ENCODE measurements around the gene ATP5PD. TPM values are rescaled to one million over a fixed set of nuclear protein-coding genes. Genes with fewer than 3 reads are reported as not detected.
A peak's percentile ranks its signal among the peaks of the same experiment; 100 is the strongest.

The ATP5PD gene
- 250 and 260 TPM in 2 replicates for polyA plus RNA-seq (2013)

GRCh38 chr17:75046407-75047289, at the start of gene ATP5PD, which contains the start of gene KCTD2:
Gene ATP5PD, minus strand, starts transcription at chr17:75046969. Its CDS starts 4,319 bp downstream, at chr17:75042650.
Gene KCTD2, plus strand, starts transcription at chr17:75047225. Its CDS starts 26 bp downstream, at chr17:75047251.
- H4K8ac ChIP-seq (ENCODE audit: low read depth, low read length), result peak within 1 kb of the TSS; percentile 89
- peak within 1 kb of the TSS; percentile 90 for H3K18ac ChIP-seq (ENCODE audit: low read length)
- no peak within 1 kb of the TSS for H2BK12ac ChIP-seq (ENCODE audit: low read length)
- peak within 1 kb of the TSS; percentile 86 for H3K4me2 ChIP-seq (ENCODE audit: low read length)
- H3K9me3 ChIP-seq (ENCODE audit: insufficient read depth, low read depth, low read length), result no peaks in the 10 kb centered on the region
- peak within 1 kb of the TSS; percentile 52 for H3K27ac ChIP-seq (ENCODE audit: low read depth, low read length)
- H3K4me3 ChIP-seq (ENCODE audit: low read depth, low read length), result peak within 1 kb of the TSS; percentile 97
- H3K27me3 ChIP-seq (ENCODE audit: insufficient read depth, low read length), result no peaks in the 10 kb centered on the region
- peak; percentile 93 to 96 for DNase-seq
- peak within 1 kb of the TSS; percentile 74 for H2AK5ac ChIP-seq (ENCODE audit: low read length)
- H3K36me3 ChIP-seq (ENCODE audit: control insufficient read depth in 1 of 2, insufficient read depth in 2 of 2, low read length in 2 of 2), result peaks cover 5 to 7% of the 10 kb centered on the region in 2 experiments
- peak within 1 kb of the TSS; percentile 84 for H4K12ac ChIP-seq (ENCODE audit: low read depth, low read length)
- H2AFZ ChIP-seq (ENCODE audit: insufficient read depth, low read length, poor library complexity), result peak within 1 kb of the TSS; percentile 73
- peaks cover 12% of the 10 kb centered on the region for H3K79me2 ChIP-seq (ENCODE audit: control insufficient read depth, insufficient read depth, low read length, poor library complexity)
- H3K4me1 ChIP-seq (ENCODE audit: control insufficient read depth in 1 of 2, insufficient read depth in 2 of 2, low read length in 2 of 2), result peaks cover 2 to 7% of the 10 kb centered on the region in 2 experiments
- H3K79me1 ChIP-seq (ENCODE audit: low read length), result peaks cover 8% of the 10 kb centered on the region
- no peak within 1 kb of the TSS for H3K23ac ChIP-seq (ENCODE audit: low read length)
- no CpG with 5 or more reads among the region's 72 CpGs for WGBS (ENCODE audit: extremely low coverage, insufficient coverage, insufficient read length)
- H3K9ac ChIP-seq (ENCODE audit: low read length), result peak within 1 kb of the TSS; percentile 90
- H3K14ac ChIP-seq (ENCODE audit: low read length), result peak within 1 kb of the TSS; percentile 93
- H2BK5ac ChIP-seq (ENCODE audit: low read depth, low read length, poor library complexity), result peak within 1 kb of the TSS; percentile 74
- H4K91ac ChIP-seq (ENCODE audit: low read depth, low read length), result peak within 1 kb of the TSS; percentile 86
- H2BK120ac ChIP-seq (ENCODE audit: insufficient read depth, low read length, poor library complexity), result peak within 1 kb of the TSS; percentile 77
- H3K4ac ChIP-seq (ENCODE audit: low read depth, low read length), result peak within 1 kb of the TSS; percentile 71

GRCh38 chr17:75096082-75096625, 49.4 kb upstream of the ATP5PD start:
- Histone ChIP-seq H3K4me1 (ENCODE audit: control insufficient read depth in 1 of 2, insufficient read depth in 2 of 2, low read length in 2 of 2) (peaks cover 33% of the 10 kb centered on the region in 2 experiments), H3K27ac (ENCODE audit: low read depth, low read length) (peak overlapping the region; percentile 8), H3K18ac (ENCODE audit: low read length) (no peak overlapping the region), H3K23ac (ENCODE audit: low read length) (no peak overlapping the region), H3K4me2 (ENCODE audit: low read length) (no peak overlapping the region), H4K8ac (ENCODE audit: low read depth, low read length) (no peak overlapping the region), H2AK5ac (ENCODE audit: low read length) (no peak overlapping the region), H3K9ac (ENCODE audit: low read length) (no peak overlapping the region), H2BK5ac (ENCODE audit: low read depth, low read length, poor library complexity) (no peak overlapping the region), H2AFZ (ENCODE audit: insufficient read depth, low read length, poor library complexity) (no peak overlapping the region), H3K79me2 (ENCODE audit: control insufficient read depth, insufficient read depth, low read length, poor library complexity) (peaks cover 5% of the 10 kb centered on the region), H3K36me3 (ENCODE audit: control insufficient read depth in 1 of 2, insufficient read depth in 2 of 2, low read length in 2 of 2) (peaks cover 22% of the 10 kb centered on the region in 2 experiments), H4K12ac (ENCODE audit: low read depth, low read length) (no peak overlapping the region), H3K14ac (ENCODE audit: low read length) (no peak overlapping the region), H2BK120ac (ENCODE audit: insufficient read depth, low read length, poor library complexity) (no peak overlapping the region), H3K4me3 (ENCODE audit: low read depth, low read length) (no peak overlapping the region), H3K27me3 (ENCODE audit: insufficient read depth, low read length) (no peaks in the 10 kb centered on the region), H4K91ac (ENCODE audit: low read depth, low read length) (peak overlapping the region; percentile 15), H2BK12ac (ENCODE audit: low read length) (no peak overlapping the region), H3K79me1 (ENCODE audit: low read length) (peaks cover 16% of the 10 kb centered on the region), H3K9me3 (ENCODE audit: insufficient read depth, low read depth, low read length) (peaks cover 8% of the 10 kb centered on the region), H3K4ac (ENCODE audit: low read depth, low read length) (no peak overlapping the region)
- WGBS (ENCODE audit: extremely low coverage, insufficient coverage, insufficient read length), result no CpG with 5 or more reads among the region's 14 CpGs
- peak; percentile 93 to 95 for DNase-seq

GRCh38 chr17:75094871-75095399, 48.2 kb upstream of the ATP5PD start:
- Histone ChIP-seq H3K9me3 (ENCODE audit: insufficient read depth, low read depth, low read length) (peaks cover 5% of the 10 kb centered on the region), H3K14ac (ENCODE audit: low read length) (peak overlapping the region; percentile 8), H4K8ac (ENCODE audit: low read depth, low read length) (no peak overlapping the region), H3K18ac (ENCODE audit: low read length) (peak overlapping the region; percentile 10), H3K79me1 (ENCODE audit: low read length) (peaks cover 19% of the 10 kb centered on the region), H3K9ac (ENCODE audit: low read length) (no peak overlapping the region), H3K23ac (ENCODE audit: low read length) (no peak overlapping the region), H2AK5ac (ENCODE audit: low read length) (peak overlapping the region; percentile 10), H2AFZ (ENCODE audit: insufficient read depth, low read length, poor library complexity) (no peak overlapping the region), H3K27me3 (ENCODE audit: insufficient read depth, low read length) (no peaks in the 10 kb centered on the region), H3K4me3 (ENCODE audit: low read depth, low read length) (no peak overlapping the region), H3K4ac (ENCODE audit: low read depth, low read length) (no peak overlapping the region), H4K91ac (ENCODE audit: low read depth, low read length) (peak overlapping the region; percentile 29), H2BK12ac (ENCODE audit: low read length) (peak overlapping the region; percentile 39), H3K27ac (ENCODE audit: low read depth, low read length) (no peak overlapping the region), H4K12ac (ENCODE audit: low read depth, low read length) (no peak overlapping the region), H3K4me2 (ENCODE audit: low read length) (no peak overlapping the region), H2BK5ac (ENCODE audit: low read depth, low read length, poor library complexity) (no peak overlapping the region), H3K4me1 (ENCODE audit: control insufficient read depth in 1 of 2, insufficient read depth in 2 of 2, low read length in 2 of 2) (peaks cover 38 to 39% of the 10 kb centered on the region in 2 experiments), H3K79me2 (ENCODE audit: control insufficient read depth, insufficient read depth, low read length, poor library complexity) (peaks cover 6% of the 10 kb centered on the region), H2BK120ac (ENCODE audit: insufficient read depth, low read length, poor library complexity) (no peak overlapping the region), H3K36me3 (ENCODE audit: control insufficient read depth in 1 of 2, insufficient read depth in 2 of 2, low read length in 2 of 2) (peaks cover 13 to 14% of the 10 kb centered on the region in 2 experiments)
- no CpG with 5 or more reads among the region's 16 CpGs for WGBS (ENCODE audit: extremely low coverage, insufficient coverage, insufficient read length)
- peak in 1 of 2 donors; percentile 46 for DNase-seq

GRCh38 chr17:75093548-75094158, 46.9 kb upstream of the ATP5PD start:
- H2BK12ac ChIP-seq (ENCODE audit: low read length), result peak overlapping the region; percentile 91
- H3K36me3 ChIP-seq (ENCODE audit: control insufficient read depth in 1 of 2, insufficient read depth in 2 of 2, low read length in 2 of 2), result peaks cover 6 to 9% of the 10 kb centered on the region in 2 experiments
- H4K91ac ChIP-seq (ENCODE audit: low read depth, low read length), result peak overlapping the region; percentile 92
- H2BK5ac ChIP-seq (ENCODE audit: low read depth, low read length, poor library complexity), result peak overlapping the region; percentile 68
- no peak overlapping the region for H3K23ac ChIP-seq (ENCODE audit: low read length)
- peaks cover 10% of the 10 kb centered on the region for H3K79me2 ChIP-seq (ENCODE audit: control insufficient read depth, insufficient read depth, low read length, poor library complexity)
- no peak overlapping the region for H3K9ac ChIP-seq (ENCODE audit: low read length)
- no CpG with 5 or more reads among the region's 18 CpGs for WGBS (ENCODE audit: extremely low coverage, insufficient coverage, insufficient read length)
- H4K8ac ChIP-seq (ENCODE audit: low read depth, low read length), result peak overlapping the region; percentile 77
- H3K27ac ChIP-seq (ENCODE audit: low read depth, low read length), result peak overlapping the region; percentile 65
- H3K9me3 ChIP-seq (ENCODE audit: insufficient read depth, low read depth, low read length), result peaks cover 5% of the 10 kb centered on the region
- H4K12ac ChIP-seq (ENCODE audit: low read depth, low read length), result peak overlapping the region; percentile 45
- H3K4ac ChIP-seq (ENCODE audit: low read depth, low read length), result peak overlapping the region; percentile 64
- H3K18ac ChIP-seq (ENCODE audit: low read length), result peak overlapping the region; percentile 87
- peak; percentile 94 to 96 for DNase-seq
- H2AFZ ChIP-seq (ENCODE audit: insufficient read depth, low read length, poor library complexity), result no peak overlapping the region
- no peaks in the 10 kb centered on the region for H3K27me3 ChIP-seq (ENCODE audit: insufficient read depth, low read length)
- peak overlapping the region; percentile 88 for H3K14ac ChIP-seq (ENCODE audit: low read length)
- H2BK120ac ChIP-seq (ENCODE audit: insufficient read depth, low read length, poor library complexity), result peak overlapping the region; percentile 79
- H3K79me1 ChIP-seq (ENCODE audit: low read length), result peaks cover 22% of the 10 kb centered on the region
- peaks cover 43 to 46% of the 10 kb centered on the region in 2 experiments for H3K4me1 ChIP-seq (ENCODE audit: control insufficient read depth in 1 of 2, insufficient read depth in 2 of 2, low read length in 2 of 2)
- H3K4me2 ChIP-seq (ENCODE audit: low read length), result peak overlapping the region; percentile 37
- no peak overlapping the region for H3K4me3 ChIP-seq (ENCODE audit: low read depth, low read length)
- H2AK5ac ChIP-seq (ENCODE audit: low read length), result peak overlapping the region; percentile 93
